GM19397 (cell line): Measurements from ENCODE around the gene SCARB2.
A peak's percentile ranks its signal among the peaks of the same experiment; 100 is the strongest.

Source experiments
- ATAC-seq: cut with Tn5 transposase; IDR thresholded peaks from one replicate; pipeline ENCODE4 v1.9.1; 2021; ENCODE audit warnings: mild to moderate bottlenecking, moderate library complexity; ENCODE audit not compliant: unreplicated experiment

The SCARB2 gene

GRCh38 chr4:76200771-76201231 lies 12.8 kb downstream of the SCARB2 start:
- ATAC-seq, result no peak

- peak; percentile 92 for ATAC-seq
Observed at GRCh38 chr4:76199664-76200211, 13.9 kb downstream of the SCARB2 start.

- ATAC-seq, result peak; percentile 35
Observed at GRCh38 chr4:76198411-76199237, 15.0 kb downstream of the SCARB2 start.

- ATAC-seq, result no peak
Observed at GRCh38 chr4:76197971-76198410, 15.6 kb downstream of the SCARB2 start.

GRCh38 chr4:76197031-76197743 lies 16.4 kb downstream of the SCARB2 start:
- ATAC-seq, result no peak

- ATAC-seq, result no peak
Observed at GRCh38 chr4:76196376-76196775, 17.2 kb downstream of the SCARB2 start.

- no peak for ATAC-seq
Observed at GRCh38 chr4:76195326-76195725, 18.3 kb downstream of the SCARB2 start.

GRCh38 chr4:76194325-76194724 lies 19.3 kb downstream of the SCARB2 start:
- no peak for ATAC-seq

GRCh38 chr4:76192236-76192635 lies 21.4 kb downstream of the SCARB2 start:
- no peak for ATAC-seq

- no peak for ATAC-seq
Observed at GRCh38 chr4:76188557-76188956, 25.1 kb downstream of the SCARB2 start.

- no peak for ATAC-seq
Observed at GRCh38 chr4:76188149-76188548, 25.5 kb downstream of the SCARB2 start.

- no peak for ATAC-seq
Observed at GRCh38 chr4:76187152-76187551, 26.5 kb downstream of the SCARB2 start.

GRCh38 chr4:76182463-76182862 lies 31.2 kb downstream of the SCARB2 start:
- no peak for ATAC-seq

- peak; percentile 74 for ATAC-seq
Observed at GRCh38 chr4:76179398-76180318, 34.0 kb downstream of the SCARB2 start.

GRCh38 chr4:76178296-76178695 lies 35.3 kb downstream of the SCARB2 start:
- ATAC-seq, result no peak

GRCh38 chr4:76177709-76178108 lies 35.9 kb downstream of the SCARB2 start:
- no peak for ATAC-seq

- no peak for ATAC-seq
Observed at GRCh38 chr4:76175336-76175735, 38.3 kb downstream of the SCARB2 start.

GRCh38 chr4:76174216-76174615 lies 39.4 kb downstream of the SCARB2 start:
- no peak for ATAC-seq

GRCh38 chr4:76168688-76169087 lies 44.9 kb downstream of the SCARB2 start:
- ATAC-seq, result no peak

- no peak for ATAC-seq
Observed at GRCh38 chr4:76166480-76166879, 47.1 kb downstream of the SCARB2 start.

GRCh38 chr4:76160355-76160754 lies 53.3 kb downstream of the SCARB2 start:
- no peak for ATAC-seq
